GM19023 (cell line): Measurements from ENCODE around the gene L2HGDH.
"Not testable (repeated sequence)": the region's sequence is repeated elsewhere in the genome, so short reads cannot be mapped to it uniquely, and the experiment has no call there.

Experiments used
- ATAC-seq: cut with Tn5 transposase; IDR thresholded peaks from one replicate; pipeline ENCODE4 v1.9.1; 2021; ENCODE audit warnings: mild to moderate bottlenecking, moderate library complexity; ENCODE audit not compliant: unreplicated experiment

Gene L2HGDH

GRCh38 chr14:50311972-50312733 lies at the start of gene L2HGDH, which contains the start of gene DMAC2L:
Gene L2HGDH (minus strand): TSS chr14:50312229. CDS start chr14:50312150, 79 bp downstream.
Gene DMAC2L (plus strand): TSS chr14:50312324. CDS start chr14:50321488, 9,164 bp downstream.
- peak; percentile 95 for ATAC-seq

GRCh38 chr14:50360851-50361250 lies 48.8 kb upstream of the L2HGDH start:
- no peak for ATAC-seq

- no peak for ATAC-seq
Measured at GRCh38 chr14:50360093-50360492, 48.1 kb upstream of the L2HGDH start.

GRCh38 chr14:50359631-50360030 lies 47.6 kb upstream of the L2HGDH start:
- ATAC-seq, result no peak

- no peak for ATAC-seq
Measured at GRCh38 chr14:50357753-50358395, 45.8 kb upstream of the L2HGDH start.

- no peak for ATAC-seq
Measured at GRCh38 chr14:50357124-50357523, 45.1 kb upstream of the L2HGDH start.

GRCh38 chr14:50356283-50356682 lies 44.3 kb upstream of the L2HGDH start:
- not testable (repeated sequence) for ATAC-seq

GRCh38 chr14:50355692-50356091 lies 43.7 kb upstream of the L2HGDH start:
- ATAC-seq, result no peak

- ATAC-seq, result no peak
Measured at GRCh38 chr14:50354527-50354926, 42.5 kb upstream of the L2HGDH start.

- ATAC-seq, result no peak
Measured at GRCh38 chr14:50353126-50353525, 41.1 kb upstream of the L2HGDH start.

GRCh38 chr14:50352584-50352983 lies 40.6 kb upstream of the L2HGDH start:
- no peak for ATAC-seq

GRCh38 chr14:50350975-50351374 lies 38.9 kb upstream of the L2HGDH start:
- ATAC-seq, result no peak

GRCh38 chr14:50348933-50349332 lies 36.9 kb upstream of the L2HGDH start:
- no peak for ATAC-seq

GRCh38 chr14:50347521-50347920 lies 35.5 kb upstream of the L2HGDH start:
- no peak for ATAC-seq

- ATAC-seq, result no peak
Measured at GRCh38 chr14:50345846-50346422, 33.9 kb upstream of the L2HGDH start.

- no peak for ATAC-seq
Measured at GRCh38 chr14:50344876-50345563, 33.0 kb upstream of the L2HGDH start.

GRCh38 chr14:50344116-50344775 lies 32.2 kb upstream of the L2HGDH start:
- ATAC-seq, result peak; percentile 87

GRCh38 chr14:50343434-50343833 lies 31.4 kb upstream of the L2HGDH start:
- no peak for ATAC-seq

GRCh38 chr14:50342221-50343078 lies 30.4 kb upstream of the L2HGDH start:
- ATAC-seq, result peak; percentile 49

- no peak for ATAC-seq
Measured at GRCh38 chr14:50340963-50341362, 28.9 kb upstream of the L2HGDH start.
